A673 (cell line): Measurements from ENCODE around the gene ACAD11.

Experiments used
- CTCF ChIP-seq: fragments of 300-800, 200-600 bp; sonication (generic); conservative IDR thresholded peaks from 2 replicates; pipeline ENCODE4 v1.5.1; 2017; ENCODE audit warnings: low read depth, mild to moderate bottlenecking, antibody characterized with exemption, low read length, moderate library complexity, mixed read lengths
- EZH2 ChIP-seq: fragments of 200-600 bp; sonication (generic); IDR thresholded peaks from 2 replicates; pipeline ENCODE4 v1.6.1; 2017; ENCODE audit warnings: borderline replicate concordance, low read depth, mild to moderate bottlenecking, mixed read lengths, antibody characterized with exemption, low read length; ENCODE audit not compliant: poor library complexity, severe bottlenecking

GRCh38 chr3:132538072-132538471, 121.5 kb downstream of the ACAD11 start:
- TF ChIP-seq CTCF (no peak), EZH2 (no peak)
